HepG2 (cell line): ENCODE measurements around the gene INSIG2.

Experiments
- EZH2 ChIP-seq: conservative IDR thresholded peaks from 2 replicates; pipeline ENCODE4 v1.6.1; 2012; ENCODE audit warnings: mild to moderate bottlenecking, low read depth, low read length, moderate library complexity
- PCBP2 ChIP-seq: fragments of 200-400 bp; formaldehyde crosslinking; optimal IDR thresholded peaks from 2 replicates; pipeline ENCODE3; 2018; ENCODE audit warnings: low read length, low read depth; ENCODE audit not compliant: poor library complexity, severe bottlenecking
- POGZ ChIP-seq: sonication (generic); formaldehyde crosslinking; IDR thresholded peaks from 2 replicates; pipeline ENCODE4 v1.4.0; 2020; ENCODE audit warnings: mild to moderate bottlenecking, missing genetic modification reagents
- SP2 ChIP-seq: sonication (generic); formaldehyde crosslinking; IDR thresholded peaks from 2 replicates; pipeline ENCODE4 v1.5.1; 2020; ENCODE audit warnings: mild to moderate bottlenecking, missing genetic modification reagents
- TF ChIP-seq, protein P1 (sequence below): sonication (generic); formaldehyde crosslinking; IDR thresholded peaks from 2 replicates; pipeline ENCODE4 v1.5.0; 2020; ENCODE audit warnings: missing genetic modification reagents
- TF ChIP-seq, protein P2 (sequence below): sonication (generic); formaldehyde crosslinking; IDR thresholded peaks from 2 replicates; pipeline ENCODE4 v1.4.0; 2020; ENCODE audit warnings: missing genetic modification reagents

DNA sequence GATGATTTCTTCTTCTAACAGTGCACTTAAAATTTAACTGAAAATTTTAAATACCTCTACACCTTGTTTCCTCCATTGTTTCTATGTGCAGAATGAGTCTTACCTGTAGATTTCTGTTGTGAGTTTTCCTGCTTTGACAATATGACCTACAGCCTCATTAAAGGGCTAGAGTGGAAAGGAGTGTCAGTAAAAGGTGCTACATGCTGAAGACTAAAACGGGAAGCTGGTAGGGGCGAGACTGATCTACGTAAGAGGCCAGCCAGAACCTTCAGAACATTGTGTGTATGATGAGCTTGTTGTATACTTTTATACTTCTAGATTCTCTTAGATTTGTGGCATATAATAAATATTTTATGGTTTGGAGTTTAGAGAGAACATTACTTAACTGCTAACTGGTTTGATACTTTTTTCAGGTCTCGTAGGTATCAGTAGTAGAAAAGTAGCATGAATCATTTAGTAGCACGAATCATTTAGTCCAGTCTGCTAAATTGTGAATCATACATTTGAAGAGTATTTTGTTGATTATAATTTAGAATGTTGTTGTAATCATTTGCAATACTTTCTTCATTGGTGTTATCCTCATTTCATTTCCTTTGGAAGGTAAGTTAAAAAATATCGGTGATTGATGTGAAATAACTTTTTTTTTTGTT lies 14.3 kb downstream of the INSIG2 start:
- TF ChIP-seq SP2 (CRISPR knock-in tag) (no peak), POGZ (CRISPR knock-in tag) (no peak), EZH2 (no peak), PCBP2 (no peak)
- TF ChIP-seq, protein P1, sequence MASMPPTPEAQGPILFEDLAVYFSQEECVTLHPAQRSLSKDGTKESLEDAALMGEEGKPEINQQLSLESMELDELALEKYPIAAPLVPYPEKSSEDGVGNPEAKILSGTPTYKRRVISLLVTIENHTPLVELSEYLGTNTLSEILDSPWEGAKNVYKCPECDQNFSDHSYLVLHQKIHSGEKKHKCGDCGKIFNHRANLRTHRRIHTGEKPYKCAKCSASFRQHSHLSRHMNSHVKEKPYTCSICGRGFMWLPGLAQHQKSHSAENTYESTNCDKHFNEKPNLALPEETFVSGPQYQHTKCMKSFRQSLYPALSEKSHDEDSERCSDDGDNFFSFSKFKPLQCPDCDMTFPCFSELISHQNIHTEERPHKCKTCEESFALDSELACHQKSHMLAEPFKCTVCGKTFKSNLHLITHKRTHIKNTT, result no peak
- TF ChIP-seq, protein P2, sequence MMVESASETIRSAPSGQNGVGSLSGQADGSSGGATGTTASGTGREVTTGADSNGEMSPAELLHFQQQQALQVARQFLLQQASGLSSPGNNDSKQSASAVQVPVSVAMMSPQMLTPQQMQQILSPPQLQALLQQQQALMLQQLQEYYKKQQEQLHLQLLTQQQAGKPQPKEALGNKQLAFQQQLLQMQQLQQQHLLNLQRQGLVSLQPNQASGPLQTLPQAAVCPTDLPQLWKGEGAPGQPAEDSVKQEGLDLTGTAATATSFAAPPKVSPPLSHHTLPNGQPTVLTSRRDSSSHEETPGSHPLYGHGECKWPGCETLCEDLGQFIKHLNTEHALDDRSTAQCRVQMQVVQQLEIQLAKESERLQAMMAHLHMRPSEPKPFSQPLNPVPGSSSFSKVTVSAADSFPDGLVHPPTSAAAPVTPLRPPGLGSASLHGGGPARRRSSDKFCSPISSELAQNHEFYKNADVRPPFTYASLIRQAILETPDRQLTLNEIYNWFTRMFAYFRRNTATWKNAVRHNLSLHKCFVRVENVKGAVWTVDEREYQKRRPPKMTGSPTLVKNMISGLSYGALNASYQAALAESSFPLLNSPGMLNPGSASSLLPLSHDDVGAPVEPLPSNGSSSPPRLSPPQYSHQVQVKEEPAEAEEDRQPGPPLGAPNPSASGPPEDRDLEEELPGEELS, result no peak
